Neural progenitor cell (in vitro differentiated cells): ENCODE measurements around the gene NSMCE1. TPM values are rescaled to one million over a fixed set of nuclear protein-coding genes. Genes with fewer than 3 reads are reported as not detected.

Experiments
- DNase-seq: peaks from one replicate; pipeline ENCODE4 v3.0.0-alpha.2; 2016; ENCODE audit warnings: low spot score
- H2AFZ ChIP-seq: fragments of 200-600 bp; sonication (generic); replicated peaks from 2 replicates; pipeline ENCODE4 v1.6.1; 2016; ENCODE audit warnings: antibody characterized with exemption
- H3F3A ChIP-seq: fragments of 200-600 bp; sonication (generic); 2 replicates; pipeline ENCODE4 v1.6.1; 2016; ENCODE audit warnings: antibody characterized with exemption, low read depth
- H3K27ac ChIP-seq: fragments of 200-600 bp; sonication (generic); 2 replicates; pipeline ENCODE4 v1.5.1; 2016; ENCODE audit warnings: mild to moderate bottlenecking
- H3K27me3 ChIP-seq: fragments of 200-600 bp; sonication (generic); 2 replicates; pipeline ENCODE4 v1.6.1; 2016; ENCODE audit warnings: mild to moderate bottlenecking, moderate library complexity
- H3K36me3 ChIP-seq: fragments of 200-600 bp; sonication (generic); 2 replicates; pipeline ENCODE4 v1.5.1; 2016
- H3K4me1 ChIP-seq: fragments of 200-600 bp; sonication (generic); 2 replicates; pipeline ENCODE4 v1.6.1; 2016; ENCODE audit warnings: mixed run types
- H3K4me2 ChIP-seq: fragments of 200-600 bp; sonication (generic); 2 replicates; pipeline ENCODE4 v1.6.1; 2016
- H3K4me3 ChIP-seq: fragments of 200-600 bp; sonication (generic); 2 replicates; pipeline ENCODE4 v1.5.1; 2016
- H3K79me2 ChIP-seq: fragments of 200-600 bp; sonication (generic); 2 replicates; pipeline ENCODE4 v1.6.1; 2016; ENCODE audit warnings: low read depth
- H3K9ac ChIP-seq: fragments of 200-600 bp; sonication (generic); 2 replicates; pipeline ENCODE4 v1.6.1; 2016
- H3K9me3 ChIP-seq: fragments of 200-600 bp; sonication (generic); 2 replicates; pipeline ENCODE4 v1.5.1; 2016; ENCODE audit warnings: low read depth
- H4K20me1 ChIP-seq: fragments of 200-600 bp; sonication (generic); 2 replicates; pipeline ENCODE4 v1.6.1; 2016; ENCODE audit warnings: low read depth
- H3K27ac Mint-ChIP-seq: 3 replicates; pipeline ENCODE4 v1.8.0; 2021; ENCODE audit warnings: mixed read lengths
- H3K27me3 Mint-ChIP-seq: 2 replicates; pipeline ENCODE4 v1.8.0; 2022; ENCODE audit warnings: low read depth, mild to moderate bottlenecking, inconsistent platforms, moderate library complexity, mixed read lengths; ENCODE audit not compliant: insufficient read depth
- H3K36me3 Mint-ChIP-seq: 3 replicates; pipeline ENCODE4 v1.8.0; 2021; ENCODE audit warnings: mixed read lengths
- H3K4me1 Mint-ChIP-seq: 3 replicates; pipeline ENCODE4 v1.8.0; 2021; ENCODE audit warnings: mixed read lengths
- H3K4me3 Mint-ChIP-seq: 3 replicates; pipeline ENCODE4 v1.8.0; 2021; ENCODE audit warnings: mild to moderate bottlenecking, moderate library complexity, mixed read lengths
- H3K9me3 Mint-ChIP-seq: 3 replicates; pipeline ENCODE4 v1.8.0; 2020; ENCODE audit warnings: mixed read lengths
- CTCF ChIP-seq: fragments of 200-600 bp; sonication (generic); IDR thresholded peaks from 2 replicates; pipeline ENCODE4 v1.5.1; 2017; ENCODE audit warnings: antibody characterized with exemption, mild to moderate bottlenecking
- EZH2 ChIP-seq: fragments of 200-600 bp; sonication (generic); IDR thresholded peaks from 2 replicates; pipeline ENCODE4 v1.6.1; 2017; ENCODE audit warnings: antibody characterized with exemption, mild to moderate bottlenecking, moderate library complexity
- EZH2phosphoT487 ChIP-seq: fragments of 200-600 bp; sonication (generic); IDR thresholded peaks from 2 replicates; pipeline ENCODE4 v1.6.1; 2017; ENCODE audit warnings: antibody characterized with exemption
- total RNA-seq: library from RNA; depleted of rRNA; stranded (reverse); fragments of >200 nt; gene quantifications from 2 replicates; pipeline ENCODE4 v1.2.3, GENCODE V29; 2015; ENCODE audit warnings: low replicate concordance

Gene NSMCE1
- total RNA-seq, 1 donor from 2014 or later: 83.4 TPM

GRCh38 chr16:27301236-27301861 lies 32.8 kb upstream of the NSMCE1 start:
- H3K4me3 ChIP-seq: no peak overlapping the region
- no peaks in the 10 kb centered on the region for H3K36me3 ChIP-seq
- H3F3A ChIP-seq: no peaks in the 10 kb centered on the region
- no peaks in the 10 kb centered on the region for H3K27me3 ChIP-seq
- no peaks in the 10 kb centered on the region for H3K9me3 ChIP-seq
- Mint-ChIP-seq H3K4me1 (no peaks in the 10 kb centered on the region), H3K36me3 (no peaks in the 10 kb centered on the region), H3K27ac (no peak overlapping the region), H3K27me3 (peaks cover 16% of the 10 kb centered on the region), H3K4me3 (no peak overlapping the region), H3K9me3 (peaks cover 3% of the 10 kb centered on the region)
- H4K20me1 ChIP-seq: no peaks in the 10 kb centered on the region
- H3K27ac ChIP-seq: no peak overlapping the region
- no peak overlapping the region for H3K4me2 ChIP-seq
- H3K79me2 ChIP-seq: no peaks in the 10 kb centered on the region
- TF ChIP-seq EZH2 (no peak), CTCF (no peak), EZH2phosphoT487 (no peak)
- H3K4me1 ChIP-seq: no peaks in the 10 kb centered on the region
- H2AFZ ChIP-seq: no peak overlapping the region
- H3K9ac ChIP-seq: no peak overlapping the region
- no peak for DNase-seq

GRCh38 chr16:27298132-27298531 lies 29.6 kb upstream of the NSMCE1 start:
- Mint-ChIP-seq H3K27ac (no peak overlapping the region), H3K27me3 (peaks cover 2% of the 10 kb centered on the region), H3K4me3 (no peak overlapping the region), H3K9me3 (no peaks in the 10 kb centered on the region), H3K4me1 (no peaks in the 10 kb centered on the region), H3K36me3 (no peaks in the 10 kb centered on the region)
- Histone ChIP-seq H3K27me3 (no peaks in the 10 kb centered on the region), H3K4me2 (no peak overlapping the region), H3K9ac (no peak overlapping the region), H3K9me3 (no peaks in the 10 kb centered on the region), H3F3A (peaks cover 7% of the 10 kb centered on the region), H3K36me3 (no peaks in the 10 kb centered on the region), H4K20me1 (no peaks in the 10 kb centered on the region), H3K27ac (no peak overlapping the region), H3K79me2 (no peaks in the 10 kb centered on the region), H2AFZ (no peak overlapping the region), H3K4me3 (no peak overlapping the region), H3K4me1 (no peaks in the 10 kb centered on the region)
- DNase-seq: no peak
- TF ChIP-seq EZH2: no peak
- TF ChIP-seq CTCF: no peak
- no peak for TF ChIP-seq EZH2phosphoT487

GRCh38 chr16:27293343-27293742 lies 24.8 kb upstream of the NSMCE1 start:
- Histone ChIP-seq H3K27me3 (no peaks in the 10 kb centered on the region), H3K4me3 (no peak overlapping the region), H3K36me3 (no peaks in the 10 kb centered on the region), H3F3A (peaks cover 7% of the 10 kb centered on the region), H3K9ac (no peak overlapping the region), H2AFZ (no peak overlapping the region), H3K27ac (no peak overlapping the region), H3K4me1 (no peaks in the 10 kb centered on the region), H3K4me2 (no peak overlapping the region), H3K79me2 (no peaks in the 10 kb centered on the region), H3K9me3 (no peaks in the 10 kb centered on the region), H4K20me1 (no peaks in the 10 kb centered on the region)
- H3K9me3 Mint-ChIP-seq: no peaks in the 10 kb centered on the region
- peaks cover 2% of the 10 kb centered on the region for H3K27me3 Mint-ChIP-seq
- no peaks in the 10 kb centered on the region for H3K36me3 Mint-ChIP-seq
- no peak overlapping the region for H3K4me3 Mint-ChIP-seq
- no peak for DNase-seq
- TF ChIP-seq EZH2 (no peak), CTCF (no peak), EZH2phosphoT487 (no peak)
- no peaks in the 10 kb centered on the region for H3K4me1 Mint-ChIP-seq
- no peak overlapping the region for H3K27ac Mint-ChIP-seq
